Measurements from ENCODE around the gene ZC3H10. TPM values are rescaled to one million over a fixed set of nuclear protein-coding genes. Genes with fewer than 3 reads are reported as not detected.
A peak's percentile ranks its signal among the peaks of the same experiment; 100 is the strongest.

ZC3H10 gene
- total and polyA plus RNA-seq, 2 of the 4 experiments (the other 2 are of a cell fraction): 1.5 to 3.6 TPM

DNA sequence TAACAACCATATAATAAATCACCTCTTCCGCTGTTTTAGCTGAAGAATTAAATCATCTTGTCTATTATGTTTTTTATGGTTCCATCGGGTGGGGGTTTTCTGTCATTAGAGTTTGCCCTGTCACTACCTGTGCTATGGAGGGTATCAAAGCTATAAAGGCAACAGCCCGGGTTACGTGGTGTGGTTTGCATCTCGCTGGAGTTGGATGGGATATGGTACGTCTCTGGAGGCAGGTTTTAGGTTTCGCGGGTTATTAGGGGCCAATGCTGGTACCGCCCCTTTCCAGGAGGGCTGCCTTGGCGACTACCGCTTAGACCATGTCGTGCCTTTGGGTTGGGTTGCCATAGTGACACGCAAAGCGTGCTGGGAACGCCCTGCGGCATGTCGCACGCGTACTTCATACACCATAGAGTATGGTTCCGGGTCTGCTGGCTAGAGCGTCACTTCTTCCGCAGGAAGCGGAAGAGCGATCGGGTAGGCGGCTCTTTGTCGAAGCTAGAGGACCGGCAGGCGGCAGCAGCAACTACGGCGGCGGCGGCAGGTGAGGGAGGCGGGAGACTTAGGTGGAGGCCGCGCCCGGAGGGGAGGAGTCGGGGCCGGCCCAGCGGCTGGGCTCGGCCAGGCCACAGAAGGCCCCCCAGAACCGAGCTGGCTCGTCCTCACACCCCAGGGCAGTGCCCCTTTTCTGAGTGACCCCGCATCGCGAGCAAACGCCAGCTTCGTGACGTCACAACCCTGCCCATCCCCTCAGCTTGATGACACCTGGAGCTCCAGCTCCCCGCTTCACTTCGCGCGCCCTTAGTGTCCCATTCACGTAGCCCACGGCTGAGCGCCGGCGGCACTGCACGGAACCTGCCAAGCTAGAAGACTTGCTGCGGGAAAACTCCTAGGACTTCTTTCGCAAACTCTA lies at the start of gene ZC3H10 (continued):
- peak; percentile 96 for TF ChIP-seq BHLHE40 (IDR thresholded peaks at IDR 0.05; ENCODE audit: low read depth, low read length)
- peak; percentile 33; the same call in 1 of the 2 replicates for TF ChIP-seq CHD1 (IDR thresholded peaks at IDR 0.05; ENCODE audit: low read depth, low read length)
- TF ChIP-seq CTCF (conservative IDR thresholded peaks at IDR 0.05; ENCODE audit: low read depth, low read length): peak; percentile 58

Measured in IMR-90 (cell line).